Activated CD8-positive, alpha-beta memory T cell treated with anti-CD3 and anti-CD28 coated beads for 36 hours (primary cell): ENCODE results near the gene ENDOD1. TPM values are rescaled to one million over a fixed set of nuclear protein-coding genes. Genes with fewer than 3 reads are reported as not detected.

ENCODE experiments used
- CTCF ChIA-PET: fragments of 350-600 bp; sonication (Branson Sonifier 250); formaldehyde crosslinking; loops from one replicate; lab custom pipeline; 2021; ENCODE audit warnings: antibody characterized with exemption; lab: Charles Lee
- POLR2A ChIA-PET: fragments of 350-600 bp; sonication (Branson Sonifier 250); formaldehyde crosslinking; loops from one replicate; lab custom pipeline; 2021; ENCODE audit warnings: antibody characterized with exemption; lab: Charles Lee
- total RNA-seq, 2 experiments: library from RNA; stranded (reverse); gene quantifications; one replicate each; pipeline ENCODE4 v1.2.3, GENCODE V29; 2021

Gene ENDOD1
- total RNA-seq, 2 experiments from 2014 or later: 40.9 to 41.1 TPM

DNA sequence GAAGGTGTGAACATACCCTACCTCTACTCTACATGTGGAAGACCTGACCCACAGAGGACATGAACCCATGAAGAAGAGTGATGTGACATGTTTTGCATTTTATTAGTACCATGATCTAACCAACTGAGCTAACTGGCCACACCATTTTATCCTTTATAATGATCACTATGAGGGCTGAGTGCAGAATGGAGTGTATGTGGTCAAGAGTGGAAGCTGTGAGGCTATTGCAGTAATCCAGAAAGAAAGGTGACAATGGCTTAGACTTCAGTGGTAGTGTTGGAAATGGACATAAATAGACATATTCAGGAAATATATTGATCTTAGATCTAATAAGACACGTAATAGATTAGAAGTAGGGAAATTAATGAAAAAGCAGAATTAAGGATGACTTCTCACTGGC lies 19.2 kb upstream of the ENDOD1 start:
- ChIA-PET POLR2A (interaction anchor here (0.7 to 1.0 kb wide), 2 partner anchors 19 to 21 kb away, joined by 4 to 6 read pairs; partner anchors contain the start of gene ENDOD1), CTCF (interaction anchor here (0.5 to 4.7 kb wide), 13 partner anchors 12 to 750 kb away, joined by 3 to 26 read pairs (median 4); no protein-coding TSS in a partner anchor)

DNA sequence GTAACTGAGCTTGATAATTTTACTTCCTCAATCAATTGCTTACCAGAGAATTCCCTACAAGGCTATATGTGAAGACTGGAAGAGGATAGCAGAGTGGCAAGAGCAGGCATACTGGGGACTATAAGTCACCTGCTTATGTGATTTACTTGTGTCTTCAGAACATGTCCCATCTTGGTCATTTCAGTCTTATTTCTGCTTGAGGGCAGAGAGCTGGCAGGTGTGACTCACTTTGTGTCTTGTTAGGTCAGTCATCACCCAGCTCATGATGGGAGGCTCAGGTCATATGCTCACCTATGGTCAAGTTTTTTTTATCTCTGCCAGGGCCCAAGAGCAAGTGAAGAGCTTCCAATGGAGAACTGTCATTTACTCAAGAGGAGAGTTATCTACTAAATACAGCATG lies 16.7 kb upstream of the ENDOD1 start:
- CTCF ChIA-PET: interaction anchor here (1.7 kb wide), 2 partner anchors 11 to 78 kb away, joined by 5 read pairs; no protein-coding TSS in a partner anchor
- POLR2A ChIA-PET: interaction anchor here (1.1 kb wide), 1 partner anchor 12 kb away, joined by 3 read pairs; no protein-coding TSS in a partner anchor

DNA sequence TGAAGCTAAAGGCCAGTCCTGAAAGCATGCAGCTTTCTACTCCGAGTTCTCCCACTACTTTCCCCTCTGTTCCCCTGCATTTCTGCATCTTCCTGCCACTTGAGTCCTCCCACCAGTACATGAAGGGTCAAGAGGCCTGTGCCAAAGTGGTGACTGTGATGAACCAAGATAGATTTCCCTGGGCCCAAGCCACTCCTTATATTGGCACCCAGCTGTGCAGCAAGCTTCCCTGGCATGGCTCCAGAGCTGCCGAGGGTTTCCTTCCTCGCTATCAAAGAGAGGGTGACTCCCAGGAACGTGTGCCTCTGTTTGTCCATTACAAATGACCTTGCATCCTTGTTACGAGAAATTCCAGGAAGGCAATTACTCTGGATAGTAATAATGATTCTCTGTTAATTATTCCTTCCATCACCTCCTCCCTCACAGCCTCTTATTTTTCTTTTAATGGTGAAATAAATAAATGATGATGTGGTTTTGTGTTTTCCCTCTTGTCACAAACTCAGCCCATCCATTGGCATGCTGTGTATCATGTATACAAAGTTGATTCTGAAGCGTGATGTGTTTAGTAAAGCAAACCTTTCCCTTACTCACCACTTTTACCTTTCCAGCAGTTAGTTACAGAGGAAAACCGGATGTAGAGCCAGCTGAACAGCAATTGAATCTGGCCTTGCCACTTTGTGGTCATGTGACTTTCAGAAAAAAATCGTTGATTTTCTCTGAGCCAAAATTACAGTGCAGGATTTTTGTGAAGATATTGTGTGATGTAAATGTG lies 14.7 kb upstream of the ENDOD1 start:
- ChIA-PET CTCF (interaction anchor here (1.9 kb wide), 1 partner anchor 9 kb away, joined by 5 read pairs; no protein-coding TSS in a partner anchor), POLR2A (no interaction called here)

DNA sequence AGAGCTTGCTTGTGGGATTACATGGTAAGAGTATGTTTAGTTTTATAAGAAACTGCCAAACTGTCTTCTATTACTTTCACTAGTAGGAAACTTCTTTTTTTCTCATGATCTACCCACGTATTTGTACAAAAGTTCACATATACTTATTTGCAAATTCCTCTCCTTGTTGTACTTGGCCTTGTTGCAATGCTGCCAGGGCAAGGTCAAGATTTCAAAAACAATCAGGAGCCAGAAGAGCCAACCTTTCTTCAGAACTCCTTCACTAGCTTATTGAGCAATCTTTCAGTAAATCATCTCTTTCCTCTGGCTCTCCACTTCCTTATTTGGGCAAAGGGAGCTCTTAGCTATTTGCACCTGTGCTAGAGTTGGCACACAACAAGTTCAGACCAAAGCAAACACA lies 13.2 kb upstream of the ENDOD1 start:
- ChIA-PET CTCF (interaction anchor here (1.0 to 1.9 kb wide), 4 partner anchors 8 to 77 kb away, joined by 3 to 5 read pairs (median 4); partner anchors contain the start of gene SRSF8), POLR2A (no interaction called here)

DNA sequence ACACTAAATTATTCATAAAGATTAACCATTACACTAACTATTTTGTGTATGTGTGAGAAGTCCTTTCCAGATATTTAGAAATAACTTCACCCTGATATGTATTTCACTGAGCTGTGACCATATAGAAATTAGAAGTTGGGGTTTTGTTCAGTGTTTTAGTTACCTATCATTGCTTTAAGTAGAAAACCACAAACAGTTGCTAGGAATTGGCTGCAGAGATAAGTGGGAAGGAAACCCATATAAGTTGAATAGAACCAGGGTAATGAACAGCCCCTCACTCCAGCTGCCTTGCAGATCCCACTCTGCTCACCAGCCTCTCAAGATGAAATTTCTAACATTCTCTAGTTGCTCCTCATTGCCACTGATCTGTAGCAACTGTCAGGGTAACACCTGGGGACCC lies 12.7 kb upstream of the ENDOD1 start:
- CTCF ChIA-PET: interaction anchor here (1.0 to 1.5 kb wide), 3 partner anchors 10 to 76 kb away, joined by 3 to 5 read pairs (median 4); partner anchors contain the start of gene SRSF8
- POLR2A ChIA-PET: no interaction called here

DNA sequence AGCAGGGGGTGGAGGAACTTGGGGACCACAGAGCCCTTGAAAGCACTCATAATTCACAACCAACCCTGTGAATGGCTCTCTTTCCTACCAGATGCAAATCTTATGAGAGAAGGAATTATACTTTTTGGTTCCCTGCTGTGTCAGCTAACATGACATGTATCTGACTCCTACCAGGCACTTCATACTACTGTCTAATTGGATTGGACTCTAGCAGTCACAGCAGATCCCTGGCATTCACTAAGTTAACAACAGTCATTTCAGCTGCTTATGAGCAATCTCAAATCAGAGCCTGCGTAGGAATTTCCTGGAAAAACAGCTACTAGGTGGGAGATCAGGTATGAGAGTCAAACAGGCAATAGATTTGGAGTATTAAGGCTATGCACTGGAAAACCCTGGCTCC lies 11.1 kb upstream of the ENDOD1 start:
- POLR2A ChIA-PET: no interaction called here
- CTCF ChIA-PET: no interaction called here

DNA sequence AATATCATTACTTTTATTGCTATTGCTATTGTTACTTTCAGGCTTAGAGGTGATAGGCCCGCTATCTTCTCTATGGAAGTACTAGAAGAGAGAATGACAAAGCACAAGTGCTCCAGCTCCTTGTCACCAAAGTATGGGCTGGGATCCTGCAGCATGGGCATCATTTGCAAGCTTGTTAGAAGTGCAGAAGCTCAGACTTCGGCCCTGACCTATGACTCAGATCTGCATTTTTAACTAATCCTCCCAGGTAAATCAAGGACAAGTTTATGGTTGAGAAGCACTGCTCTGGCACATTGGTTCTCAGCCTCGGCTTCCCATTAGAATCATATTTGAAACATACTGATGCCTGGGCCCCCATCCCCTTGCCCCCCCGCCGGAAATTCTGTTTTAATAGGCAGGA lies 8.6 kb upstream of the ENDOD1 start:
- ChIA-PET CTCF (interaction anchor here (1.4 kb wide), 1 partner anchor 14 kb away, joined by 3 read pairs; the partner anchor contains the start of gene SRSF8), POLR2A (interaction anchor here (1.1 kb wide), 1 partner anchor 12 kb away, joined by 5 read pairs; no protein-coding TSS in a partner anchor)

DNA sequence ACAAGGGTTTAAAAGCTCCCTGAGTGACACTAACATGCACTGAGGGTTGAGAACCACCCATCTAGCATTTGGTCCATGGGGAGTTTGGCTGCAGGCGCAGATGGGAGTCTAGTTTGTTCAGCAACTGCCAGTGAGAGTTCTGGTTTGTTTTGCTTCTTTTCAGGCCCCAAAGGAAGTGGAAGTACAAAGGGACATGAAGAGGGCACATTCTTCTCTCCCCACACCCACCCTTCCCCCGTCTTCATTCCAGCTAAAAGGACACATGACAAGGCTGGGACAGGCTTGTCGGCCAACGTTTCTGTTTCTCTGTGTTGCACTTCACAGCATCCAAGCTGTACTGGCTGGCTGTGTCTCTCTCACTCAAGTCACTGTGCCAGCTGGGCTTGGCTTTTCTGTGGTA lies 8.2 kb upstream of the ENDOD1 start:
- ChIA-PET POLR2A (interaction anchor here (1.1 kb wide), 1 partner anchor 12 kb away, joined by 5 read pairs; no protein-coding TSS in a partner anchor), CTCF (interaction anchor here (0.7 kb wide), 1 partner anchor 12 kb away, joined by 3 read pairs; no protein-coding TSS in a partner anchor)

DNA sequence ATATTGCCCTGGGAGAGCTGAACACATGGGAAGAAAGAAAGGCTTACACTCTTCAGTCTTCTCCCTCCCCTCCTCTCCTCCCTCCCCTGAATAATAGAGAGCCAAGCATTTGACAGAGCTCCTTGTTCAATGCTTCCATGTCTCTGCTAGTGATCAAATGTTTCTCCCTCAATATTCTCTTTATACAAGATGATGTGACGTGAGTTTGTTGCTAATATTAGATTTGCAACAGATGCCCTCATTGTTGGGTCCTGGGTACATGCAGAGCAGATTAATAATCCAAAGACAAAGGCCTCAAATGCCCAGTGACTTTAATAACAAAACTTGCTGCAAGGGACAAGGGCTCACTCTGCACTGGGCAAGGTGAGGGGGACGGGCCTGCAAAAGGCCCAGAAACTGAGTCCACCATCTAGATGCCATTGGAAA lies 7.1 kb upstream of the ENDOD1 start:
- POLR2A ChIA-PET: no interaction called here
- CTCF ChIA-PET: no interaction called here

DNA sequence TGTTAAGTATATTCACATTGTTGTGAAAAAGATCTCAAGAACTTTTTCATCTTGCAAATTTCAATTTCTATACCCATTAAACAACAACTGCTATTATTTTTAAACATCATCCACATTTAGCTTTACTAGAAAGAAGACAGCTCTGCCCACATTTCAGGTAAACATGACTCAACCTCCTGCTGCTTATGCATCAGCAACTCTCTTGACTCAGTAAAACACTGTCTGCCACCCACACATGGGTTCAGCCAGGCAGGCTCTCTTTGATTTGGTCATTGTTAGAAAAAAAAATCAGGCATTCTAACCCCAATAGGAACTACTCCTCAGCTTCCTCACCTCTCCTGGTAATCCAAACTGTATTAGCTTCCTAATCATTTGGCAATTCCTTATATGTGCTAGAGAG lies 5.1 kb upstream of the ENDOD1 start:
- ChIA-PET POLR2A (interaction anchor here (0.6 to 1.2 kb wide), 4 partner anchors 12 to 705 kb away, joined by 3 to 4 read pairs (median 3); partner anchors contain the start of gene FAM76B), CTCF (interaction anchor here (1.0 to 1.9 kb wide), 7 partner anchors 9 to 68 kb away, joined by 3 to 7 read pairs (median 5); partner anchors contain the start of gene SRSF8)

DNA sequence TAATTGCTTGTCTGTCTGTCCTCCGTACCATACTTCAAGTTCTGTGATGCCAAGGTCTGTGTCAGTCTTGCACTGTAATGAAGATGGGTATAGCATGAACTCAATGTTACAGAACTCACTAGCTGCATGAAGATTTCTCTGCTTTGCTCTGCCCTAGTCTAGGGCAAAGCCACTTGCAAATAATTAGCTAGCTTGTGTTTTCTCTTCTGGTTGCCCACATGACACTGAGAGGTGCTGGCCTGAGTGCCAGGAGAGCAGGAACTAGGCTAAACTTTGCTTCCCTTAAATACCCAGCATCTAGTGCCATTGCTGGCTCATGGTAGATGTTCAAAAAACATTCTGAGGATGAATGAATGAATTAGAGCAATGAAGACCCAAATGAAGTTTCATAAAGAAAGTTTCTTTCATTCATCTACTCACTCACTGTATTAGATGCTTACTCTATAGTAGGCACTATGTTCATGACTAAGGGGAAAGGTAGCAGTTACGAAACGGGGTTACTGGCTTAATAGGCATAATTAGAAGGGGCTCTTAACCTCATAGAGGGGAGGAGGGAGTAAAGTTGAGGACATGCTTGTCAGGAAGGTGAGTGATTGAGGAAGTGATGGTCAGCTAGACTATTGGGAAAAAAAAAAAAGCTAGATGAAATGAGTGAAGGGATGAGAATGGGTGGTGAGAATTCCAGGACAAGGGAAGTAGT lies 4.4 kb upstream of the ENDOD1 start:
- ChIA-PET CTCF (interaction anchor here (1.2 to 1.9 kb wide), 5 partner anchors 10 to 66 kb away, joined by 4 to 7 read pairs (median 5); partner anchors contain the start of gene SRSF8), POLR2A (interaction anchor here (0.6 to 1.2 kb wide), 4 partner anchors 11 to 704 kb away, joined by 3 to 4 read pairs (median 3); partner anchors contain the start of gene FAM76B)

DNA sequence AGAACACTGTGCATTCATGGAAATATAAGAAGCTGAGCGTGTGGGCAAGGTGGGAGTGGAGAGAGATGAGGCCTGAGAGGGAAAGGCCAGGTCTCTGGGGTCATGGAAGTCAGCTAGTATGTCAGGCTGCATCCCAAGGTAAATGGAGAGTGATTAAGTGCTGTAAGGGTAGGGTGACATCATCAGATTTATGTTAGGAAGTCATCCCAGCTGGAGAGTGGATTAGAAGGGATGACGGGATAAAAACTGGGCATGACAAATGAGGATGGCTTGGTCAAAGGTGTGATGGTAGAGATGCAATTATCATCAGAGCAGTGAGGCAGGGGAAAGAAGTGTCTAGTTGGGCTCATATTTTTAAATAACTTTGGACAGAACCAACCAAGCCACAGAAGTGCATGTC lies 3.5 kb upstream of the ENDOD1 start:
- ChIA-PET POLR2A (no interaction called here), CTCF (no interaction called here)

DNA sequence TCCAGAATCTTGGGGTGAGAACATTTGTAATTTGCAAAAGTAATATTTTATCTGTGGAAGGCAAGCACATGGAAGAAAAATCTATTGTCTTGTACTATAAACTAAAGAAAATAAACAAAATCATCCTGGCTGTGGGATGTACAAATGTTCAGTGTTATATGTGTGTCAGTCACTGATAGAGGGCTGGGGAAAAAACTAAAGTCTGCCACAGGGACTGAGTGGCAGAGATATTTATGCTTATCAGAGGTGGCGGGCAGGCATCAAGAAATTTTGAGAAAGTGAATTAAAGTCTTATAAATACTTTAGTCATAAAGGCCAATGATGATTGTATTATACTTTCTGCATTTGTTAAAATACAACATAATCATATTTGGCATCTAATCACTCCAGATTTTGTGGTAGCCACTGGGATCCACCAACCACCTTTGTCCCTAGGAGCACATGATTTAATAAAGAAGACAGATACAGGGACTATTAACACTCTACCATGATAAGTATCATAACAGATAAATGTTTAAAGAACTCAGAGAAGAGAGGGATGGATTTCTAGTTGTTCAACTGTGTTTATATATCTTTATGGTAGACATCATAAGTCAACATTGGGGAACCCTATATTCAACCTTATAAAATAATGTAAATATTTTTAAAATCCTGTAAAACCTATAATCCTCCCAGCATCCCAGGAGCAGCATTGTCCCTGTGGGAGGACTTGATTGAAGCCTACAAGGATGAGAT lies 2.6 kb upstream of the ENDOD1 start:
- ChIA-PET CTCF (interaction anchor here (0.8 kb wide), 2 partner anchors 17 to 19 kb away, joined by 3 read pairs; no protein-coding TSS in a partner anchor), POLR2A (no interaction called here)

DNA sequence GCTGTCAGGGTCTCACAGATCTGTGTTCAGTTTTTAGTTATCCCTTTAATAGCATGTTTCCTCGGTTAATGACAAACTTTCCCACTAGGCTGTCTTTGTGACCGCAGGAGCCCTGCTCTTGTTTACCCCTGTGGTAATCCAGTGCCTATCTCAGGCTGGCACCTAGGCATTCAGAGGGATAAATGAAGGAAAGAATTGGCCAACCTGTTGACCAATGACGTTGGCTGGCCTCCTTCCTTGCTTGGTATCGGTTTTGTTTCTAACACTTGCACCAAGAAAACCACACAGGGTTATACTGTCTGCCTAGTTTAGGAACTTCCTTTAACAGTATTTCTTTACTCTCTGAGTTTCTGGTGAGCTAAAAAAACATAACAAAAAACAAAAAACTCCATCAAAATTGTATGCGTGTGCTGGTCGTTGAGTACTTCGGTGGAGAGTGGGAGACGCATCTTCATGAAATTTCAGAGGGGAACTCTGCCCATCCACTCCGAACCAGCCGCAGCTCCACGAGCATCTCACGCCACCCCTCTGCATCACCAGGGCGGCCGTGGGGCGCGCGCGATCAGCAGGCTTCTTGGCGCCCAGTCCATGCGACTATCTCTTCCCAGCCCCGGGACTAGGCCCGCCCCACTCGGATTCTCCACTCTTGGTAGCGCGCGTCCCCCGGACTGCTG lies 563 bp upstream of the ENDOD1 start:
- POLR2A ChIA-PET: interaction anchor here (0.5 to 3.7 kb wide), 4 partner anchors 18 to 68 kb away, joined by 3 to 36 read pairs (median 4); partner anchors contain the start of gene SRSF8

DNA sequence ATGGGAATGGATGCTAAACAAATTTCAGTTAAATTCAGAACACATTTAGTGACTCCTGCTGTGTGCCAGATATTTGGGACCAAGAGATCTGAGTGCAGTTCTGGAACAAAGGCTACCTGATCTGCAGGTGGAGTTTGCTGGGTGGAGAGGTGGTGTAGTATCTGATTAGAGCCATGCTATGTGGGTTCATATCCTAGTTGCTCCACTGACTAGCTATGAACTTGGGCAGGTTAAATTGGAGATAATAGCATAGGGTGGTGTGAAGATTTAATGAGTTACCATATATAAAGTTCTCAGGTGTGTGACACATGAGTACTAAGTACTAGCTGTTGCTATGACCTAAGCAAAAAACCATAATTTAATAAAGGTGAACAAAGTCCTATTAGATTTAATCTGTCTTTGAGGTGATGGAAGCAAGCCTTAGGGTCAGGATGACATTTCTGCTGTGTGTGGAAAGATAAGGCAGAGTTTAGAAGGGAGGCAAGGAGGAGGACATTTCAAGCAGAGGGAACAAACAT lies 2.1 kb downstream of the ENDOD1 start:
- CTCF ChIA-PET: interaction anchor here (0.7 to 1.9 kb wide), 4 partner anchors 20 to 61 kb away, joined by 3 to 5 read pairs (median 4); no protein-coding TSS in a partner anchor
- POLR2A ChIA-PET: interaction anchor here (0.5 to 3.7 kb wide), 2 partner anchors 21 to 24 kb away, joined by 6 to 36 read pairs; partner anchors contain the start of gene SRSF8

More for the DNA sequence above, 563 bp upstream of the ENDOD1 start:
- CTCF ChIA-PET: interaction anchor here (0.8 to 1.5 kb wide), 3 partner anchors 22 to 63 kb away, joined by 3 to 6 read pairs (median 3); no protein-coding TSS in a partner anchor

DNA sequence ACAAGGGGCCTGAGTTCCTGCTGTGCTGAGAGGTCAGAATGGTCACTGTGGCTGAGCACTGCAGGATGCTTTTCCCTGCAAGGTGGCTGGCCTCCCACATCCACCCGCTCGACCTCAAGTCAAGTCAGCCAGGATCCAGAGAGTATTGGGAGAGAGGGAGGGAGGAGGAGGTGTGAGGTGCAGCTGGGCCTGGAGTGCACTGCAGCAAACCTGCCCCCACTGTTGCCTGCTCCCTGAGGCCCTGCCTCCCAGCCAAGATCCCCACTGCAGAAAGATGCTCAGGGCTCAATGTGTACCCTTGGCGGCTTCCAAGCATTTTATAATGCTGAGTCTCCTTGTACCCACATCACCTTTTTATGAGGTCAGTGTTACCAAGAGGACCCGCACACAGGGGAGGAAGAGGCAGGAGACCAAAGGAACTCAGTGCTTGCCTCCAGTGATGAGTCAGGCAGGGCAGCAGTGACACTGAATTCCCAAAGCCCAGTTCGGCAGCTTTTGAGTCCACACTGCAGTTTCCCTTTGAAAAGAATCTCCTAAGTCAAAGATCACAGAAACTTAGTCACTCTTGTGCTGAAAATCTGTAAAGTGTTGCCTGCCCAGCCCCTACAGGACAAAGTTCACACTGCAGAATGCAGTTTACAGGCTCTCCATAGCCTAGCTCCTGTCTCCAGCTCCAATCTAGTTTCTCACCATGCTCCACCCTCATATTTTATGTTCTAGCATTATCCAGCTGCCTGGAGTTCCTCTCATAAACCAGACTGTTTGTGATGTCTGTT lies 3.1 kb downstream of the ENDOD1 start:
- ChIA-PET POLR2A (interaction anchor here (1.3 kb wide), 1 partner anchor 12 kb away, joined by 5 read pairs; no protein-coding TSS in a partner anchor), CTCF (interaction anchor here (0.5 to 1.5 kb wide), 8 partner anchors 11 to 613 kb away, joined by 3 to 9 read pairs (median 3); partner anchors contain the start of gene SRSF8)
